Stimulated activated CD8-positive, alpha-beta memory T cell treated with anti-CD3 and anti-CD28 coated beads, Interleukin-12 subunit alpha, Interleukin-12 subunit beta, amount 100 ng/mL, for 4 hours (primary cell): Measurements from ENCODE around the gene TRMO.

Experiments
- DNase-seq: peaks from one replicate; pipeline ENCODE4 v3.0.0-alpha.2; 2020; ENCODE audit warnings: low read depth

Gene TRMO

DNA sequence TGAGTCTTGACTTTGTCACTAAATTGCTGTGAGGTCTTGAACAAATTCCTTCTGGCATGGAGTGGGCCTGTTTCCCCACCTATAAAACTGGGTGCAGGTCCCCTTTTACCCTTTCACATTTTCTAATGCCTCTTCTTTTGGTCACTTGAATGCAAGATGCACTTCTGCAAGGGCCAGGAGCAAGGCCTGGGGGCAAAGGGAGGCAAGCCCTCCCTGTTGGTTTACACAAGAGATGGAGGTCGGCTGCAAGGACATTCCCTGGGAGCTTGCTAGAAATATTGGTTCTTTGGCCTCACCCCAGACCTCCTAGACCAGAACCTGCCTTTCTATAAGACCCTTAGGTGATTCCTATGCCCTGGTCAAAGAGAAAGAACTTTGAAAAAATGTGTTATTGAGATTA, 63.5 kb downstream of the TRMO start:
- no peak for DNase-seq

DNA sequence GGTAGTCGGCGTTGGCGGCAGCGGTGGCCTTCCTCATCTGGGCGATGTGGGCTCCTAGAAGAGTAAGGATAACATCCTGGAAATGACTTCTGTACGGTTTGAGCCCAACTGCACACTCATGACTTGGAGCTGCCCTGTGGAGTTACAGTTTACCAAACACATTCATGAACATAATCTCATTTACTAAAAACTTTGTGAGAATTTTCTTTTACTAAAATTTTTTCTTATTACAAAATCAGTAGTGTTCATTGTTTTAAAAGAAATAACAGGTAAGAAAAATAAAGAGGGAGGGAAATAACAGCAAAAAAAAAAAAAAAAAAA, 63.9 kb downstream of the TRMO start:
- DNase-seq = no peak

DNA sequence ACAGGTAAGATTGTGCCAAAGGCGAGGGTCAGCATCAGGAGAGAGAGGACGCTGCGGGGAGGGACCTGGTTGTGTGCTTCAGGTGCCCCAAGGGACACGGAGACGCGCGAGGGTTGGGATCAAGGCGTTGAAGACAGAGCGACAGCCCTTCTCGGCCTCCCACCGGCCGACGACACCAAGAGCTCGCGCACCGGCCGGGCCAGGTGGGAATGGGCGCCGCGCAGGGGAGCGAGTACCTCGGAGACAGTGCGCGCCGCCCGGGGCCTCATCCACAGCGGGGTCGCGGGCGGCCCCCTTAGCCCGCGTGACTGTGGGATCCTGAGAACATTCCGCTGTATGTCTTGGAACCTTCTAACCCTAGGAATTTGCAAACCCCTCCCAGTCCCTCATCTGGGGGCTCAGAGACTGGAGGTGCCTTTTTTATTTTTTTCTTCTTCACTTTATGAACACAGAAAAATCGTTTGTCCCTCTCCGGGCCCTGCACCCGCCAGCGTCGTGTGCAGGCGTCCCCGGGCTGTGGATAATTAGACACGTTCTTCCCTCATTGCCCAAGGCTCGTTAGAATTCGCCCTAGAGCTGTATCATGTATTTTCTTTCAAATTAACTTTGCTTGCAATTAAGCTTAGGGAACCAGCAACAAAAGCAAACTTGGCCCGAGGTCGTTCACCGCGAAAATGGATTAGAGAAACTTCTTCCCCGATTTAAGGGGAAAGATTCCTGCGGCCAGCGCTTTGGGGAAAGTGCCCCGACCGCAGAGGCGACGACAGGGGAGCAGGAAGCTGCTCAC, 64.5 kb downstream of the TRMO start:
- DNase-seq = no peak

GRCh38 chr9:97856857-97857605, 65.3 kb downstream of the TRMO start:
- no peak for DNase-seq

- DNase-seq = no peak
Measured at GRCh38 chr9:97855899-97856298, 66.4 kb downstream of the TRMO start.

- DNase-seq = no peak
Measured at GRCh38 chr9:97855486-97855875, 66.8 kb downstream of the TRMO start.

- DNase-seq = no peak
Measured at GRCh38 chr9:97854696-97855485, 67.4 kb downstream of the TRMO start.
